Progenitor cell of endocrine pancreas (in vitro differentiated cells): ENCODE results near the gene SMCO3. TPM values are rescaled to one million over a fixed set of nuclear protein-coding genes. Genes with fewer than 3 reads are reported as not detected.

Experiments used
- DNase-seq: peaks from one replicate; pipeline ENCODE4 v3.0.0; 2021; ENCODE audit warnings: low spot score; ENCODE audit not compliant: unreplicated experiment
- H3K27ac Mint-ChIP-seq: 2 replicates; pipeline ENCODE4 v1.8.0; 2021; ENCODE audit warnings: mild to moderate bottlenecking, moderate library complexity, mixed read lengths
- H3K27me3 Mint-ChIP-seq: 2 replicates; pipeline ENCODE4 v1.8.0; 2021; ENCODE audit warnings: mixed read lengths
- H3K36me3 Mint-ChIP-seq: 2 replicates; pipeline ENCODE4 v1.8.0; 2022; ENCODE audit warnings: mixed read lengths; ENCODE audit not compliant: insufficient read depth
- H3K4me1 Mint-ChIP-seq: 2 replicates; pipeline ENCODE4 v1.8.0; 2021; ENCODE audit warnings: low read depth, mixed read lengths
- H3K4me3 Mint-ChIP-seq: 2 replicates; pipeline ENCODE4 v1.8.0; 2021; ENCODE audit warnings: low read depth, mild to moderate bottlenecking, moderate library complexity, mixed read lengths
- H3K9me3 Mint-ChIP-seq: 2 replicates; pipeline ENCODE4 v1.8.0; 2021; ENCODE audit warnings: low read depth, mixed read lengths
- CTCF ChIP-seq: fragments of 200-600 bp; sonication (generic); IDR thresholded peaks from one replicate; pipeline ENCODE4 v1.5.0; 2021; ENCODE audit warnings: antibody characterized with exemption, mild to moderate bottlenecking; ENCODE audit not compliant: unreplicated experiment
- total RNA-seq: library from RNA; stranded (reverse); gene quantifications from 2 replicates; pipeline ENCODE4 v1.2.1, GENCODE V29; 2021

The SMCO3 gene
- total RNA-seq, 1 donor from 2014 or later = not detected

- peaks cover 19% of the 10 kb centered on the region for H3K36me3 Mint-ChIP-seq
- H3K4me3 Mint-ChIP-seq = no peak overlapping the region
- no peak overlapping the region for H3K27ac Mint-ChIP-seq
Observed at GRCh38 chr12:14756334-14757143, 57.4 kb downstream of the SMCO3 start.

More at GRCh38 chr12:14756334-14757143, 57.4 kb downstream of the SMCO3 start:
- Mint-ChIP-seq H3K9me3 (peaks cover 16% of the 10 kb centered on the region), H3K4me1 (peaks cover 9% of the 10 kb centered on the region), H3K27me3 (no peaks in the 10 kb centered on the region)
- peak; percentile 81 for TF ChIP-seq CTCF
- DNase-seq = peak; percentile 33

Other genes starting within 250 kb of the SMCO3 start
- gene PLBD1, start 246.3 kb downstream of the SMCO3 start, total RNA-seq = 26.1 and 28.3 TPM in 2 replicates
- gene GUCY2C, start 117.6 kb downstream of the SMCO3 start, total RNA-seq = 1.2 and 1.7 TPM in 2 replicates
- gene WBP11, start 10.7 kb downstream of the SMCO3 start, total RNA-seq = 112 and 117 TPM in 2 replicates
- gene C12orf60, start 10.5 kb downstream of the SMCO3 start, total RNA-seq = 2.7 and 3.5 TPM in 2 replicates
- 0.18 and 0.29 TPM in 2 replicates for gene ART4, start 29.3 kb upstream of the SMCO3 start, total RNA-seq
- not detected in 2 replicates for gene MGP, start 71.7 kb upstream of the SMCO3 start, total RNA-seq
- 22.8 and 23.1 TPM in 2 replicates for gene ERP27, start 124.4 kb upstream of the SMCO3 start, total RNA-seq
- gene ARHGDIB, start 147.4 kb upstream of the SMCO3 start, total RNA-seq = 0.79 and 1.7 TPM in 2 replicates
- not detected in 2 replicates for gene PDE6H, start 158.9 kb upstream of the SMCO3 start, total RNA-seq